ENCODE data around the gene KCND3. TPM values are rescaled to one million over a fixed set of nuclear protein-coding genes. Genes with fewer than 3 reads are reported as not detected.

KCND3 gene
- total and polyA plus RNA-seq, 2 donors (not counting 3 experiments of a cell fraction or from before 2014, with no cell fraction given) = 0.03 TPM; not detected in 1

DNA sequence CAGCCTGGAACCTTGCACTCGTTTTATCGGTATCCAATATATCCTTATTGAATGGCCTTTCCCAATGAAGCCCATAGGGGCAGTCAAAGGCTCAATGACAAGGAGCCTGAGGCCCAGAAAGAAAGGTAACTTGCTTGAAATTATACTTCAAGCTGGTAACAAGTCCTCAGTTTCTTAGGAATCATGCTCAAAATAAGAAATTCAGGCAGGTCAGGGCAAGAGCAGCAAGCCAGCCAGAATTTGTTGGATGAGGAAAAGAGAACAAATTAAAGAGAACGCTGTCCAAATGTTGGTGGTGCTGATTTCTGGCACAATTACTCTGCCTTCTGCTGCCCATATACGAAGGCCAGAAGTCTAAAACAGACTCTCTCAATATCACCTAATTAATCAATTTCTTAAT, 156.1 kb downstream of the KCND3 start:
- TF ChIP-seq GATA2 (IDR thresholded peaks at IDR 0.05; ENCODE audit: insufficient read depth, insufficient read length, low read depth, low read length) (no peak), MYC (IDR thresholded peaks at IDR 0.05; ENCODE audit: low read depth, low read length) (no peak), JUN (IDR thresholded peaks at IDR 0.05; ENCODE audit: borderline replicate concordance, insufficient read depth, insufficient read length, low read depth) (no peak), POLR2AphosphoS5 (IDR thresholded peaks at IDR 0.05; ENCODE audit: insufficient read depth, low read depth, low read length) (no peak), POLR2A (IDR thresholded peaks at IDR 0.05; ENCODE audit: low read depth, low read length) (no peak)
- TF ChIP-seq, protein P1, sequence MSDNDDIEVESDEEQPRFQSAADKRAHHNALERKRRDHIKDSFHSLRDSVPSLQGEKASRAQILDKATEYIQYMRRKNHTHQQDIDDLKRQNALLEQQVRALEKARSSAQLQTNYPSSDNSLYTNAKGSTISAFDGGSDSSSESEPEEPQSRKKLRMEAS (IDR thresholded peaks at IDR 0.05; ENCODE audit: insufficient read depth, insufficient read length) = no peak
- no peaks in the 10 kb centered on the region for H3K9me1 ChIP-seq (replicated peaks; ENCODE audit: control insufficient read depth, extremely low read depth, insufficient read depth, low read length)
- CTCF ChIA-PET = interaction anchor here (1.5 kb wide), 1 partner anchor 41 kb away, joined by 3 read pairs; no protein-coding TSS in a partner anchor
- intact Hi-C loops (cut with micrococcal nuclease) (no loop called here), dilution Hi-C loops (cut with MboI; ENCODE audit: extremely low pct_ligation_motif_present, low sequenced_read_pairs) (no loop called here)
- no peaks in the 10 kb centered on the region for H3K9me3 ChIP-seq (replicated peaks; ENCODE audit: control insufficient read depth, insufficient read depth, low read length)
- H2AFZ ChIP-seq (ENCODE audit: low read depth, low read length) = no peak overlapping the region
- no peak overlapping the region for H3K4me3 ChIP-seq (replicated peaks in 1 of 3; ENCODE audit: insufficient read depth in 1 of 3, low read depth in 1 of 3, low read length in 3 of 3)
- H3K9ac ChIP-seq (replicated peaks; ENCODE audit: extremely low read depth, insufficient read depth, low read length) = no peak overlapping the region
- H3K4me2 ChIP-seq (ENCODE audit: insufficient read depth, low read length) = no peak overlapping the region
- no peaks in the 10 kb centered on the region for H4K20me1 ChIP-seq (replicated peaks; ENCODE audit: control insufficient read depth, extremely low read depth, insufficient read depth, low read length)
- BruUV-seq (replicated peaks) = no TSS peak
- POLR2A ChIA-PET = no interaction called here
- no peaks in the 10 kb centered on the region for H3K27me3 ChIP-seq (ENCODE audit: control insufficient read depth in 2 of 2, insufficient read depth in 2 of 2, low read length in 2 of 2)
- H3K27ac ChIP-seq (ENCODE audit: insufficient read depth, low read depth, low read length) = no peak overlapping the region
- H3K36me3 ChIP-seq (ENCODE audit: control insufficient read depth in 2 of 2, extremely low read depth in 1 of 2, insufficient read depth in 2 of 2, low read length in 2 of 2) = no peaks in the 10 kb centered on the region
- no peak for FAIRE-seq
- no peaks in the 10 kb centered on the region for H3K79me2 ChIP-seq (ENCODE audit: control insufficient read depth, insufficient read depth, low read length)
- DNase-seq (ENCODE audit: low read depth, low spot score) = no peak
- no peaks in the 10 kb centered on the region for H3K4me1 ChIP-seq (ENCODE audit: control insufficient read depth, extremely low read depth, insufficient read depth, low read length)

DNA sequence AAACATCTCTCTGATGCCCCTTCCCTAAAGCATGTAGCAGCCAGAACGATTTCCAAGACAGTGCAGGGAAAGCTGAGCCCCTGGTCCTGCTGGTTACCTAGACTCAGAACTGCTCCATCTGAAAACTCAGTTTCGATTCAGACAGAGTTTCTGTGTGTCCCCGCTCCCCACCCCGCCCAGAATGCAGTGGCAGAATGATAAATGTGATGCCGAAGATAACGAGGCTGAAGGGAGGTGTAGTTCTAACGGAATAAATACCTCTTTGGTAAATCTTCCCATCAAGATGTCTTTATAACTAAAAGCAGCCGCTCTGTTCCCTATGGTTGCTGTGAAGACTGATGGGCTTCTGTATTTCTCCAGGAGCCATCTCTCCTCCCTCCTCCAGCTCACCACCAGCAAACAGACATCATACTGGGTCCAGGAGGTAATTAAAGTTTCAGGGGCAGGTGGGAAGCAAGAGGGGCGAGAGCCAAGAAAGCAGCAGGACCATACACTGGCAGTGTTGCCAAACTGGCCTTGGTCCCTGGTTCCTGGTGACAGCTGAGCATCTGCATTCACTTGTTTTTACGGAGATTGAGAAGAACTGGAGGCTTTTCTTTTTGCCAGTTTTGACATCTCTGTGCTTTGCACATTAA, 156.8 kb downstream of the KCND3 start:
- BruUV-seq (replicated peaks) = no TSS peak
- H3K9ac ChIP-seq (replicated peaks; ENCODE audit: extremely low read depth, insufficient read depth, low read length) = no peak overlapping the region
- no peak overlapping the region for H3K4me3 ChIP-seq (replicated peaks in 1 of 3; ENCODE audit: insufficient read depth in 1 of 3, low read depth in 1 of 3, low read length in 3 of 3)
- no peaks in the 10 kb centered on the region for H3K9me1 ChIP-seq (replicated peaks; ENCODE audit: control insufficient read depth, extremely low read depth, insufficient read depth, low read length)
- no peaks in the 10 kb centered on the region for H3K79me2 ChIP-seq (ENCODE audit: control insufficient read depth, insufficient read depth, low read length)
- no peaks in the 10 kb centered on the region for H3K4me1 ChIP-seq (ENCODE audit: control insufficient read depth, extremely low read depth, insufficient read depth, low read length)
- H3K36me3 ChIP-seq (ENCODE audit: control insufficient read depth in 2 of 2, extremely low read depth in 1 of 2, insufficient read depth in 2 of 2, low read length in 2 of 2) = no peaks in the 10 kb centered on the region
- dilution Hi-C loops (cut with MboI; ENCODE audit: extremely low pct_ligation_motif_present, low sequenced_read_pairs) = no loop called here
- no peak for FAIRE-seq
- intact Hi-C loops (cut with micrococcal nuclease) = loop anchor here (1.0 kb wide), 1 partner anchor 12 kb away; no protein-coding TSS in a partner anchor
- no peaks in the 10 kb centered on the region for H4K20me1 ChIP-seq (replicated peaks; ENCODE audit: control insufficient read depth, extremely low read depth, insufficient read depth, low read length)
- no peak overlapping the region for H3K27ac ChIP-seq (ENCODE audit: insufficient read depth, low read depth, low read length)
- H2AFZ ChIP-seq (ENCODE audit: low read depth, low read length) = no peak overlapping the region
- TF ChIP-seq POLR2A (IDR thresholded peaks at IDR 0.05; ENCODE audit: low read depth, low read length) = no peak
- no peak for TF ChIP-seq MYC (IDR thresholded peaks at IDR 0.05; ENCODE audit: low read depth, low read length)
- TF ChIP-seq POLR2AphosphoS5 (IDR thresholded peaks at IDR 0.05; ENCODE audit: insufficient read depth, low read depth, low read length) = no peak
- TF ChIP-seq, protein P1 (IDR thresholded peaks at IDR 0.05; ENCODE audit: insufficient read depth, insufficient read length) = no peak
- TF ChIP-seq GATA2 (IDR thresholded peaks at IDR 0.05; ENCODE audit: insufficient read depth, insufficient read length, low read depth, low read length) = no peak
- TF ChIP-seq JUN (IDR thresholded peaks at IDR 0.05; ENCODE audit: borderline replicate concordance, insufficient read depth, insufficient read length, low read depth) = no peak
- TF ChIP-seq EZH2 (IDR thresholded peaks at IDR 0.05; ENCODE audit: borderline replicate concordance, low read depth, low read length, severe bottlenecking) = no peak
- TF ChIP-seq, protein P2, sequence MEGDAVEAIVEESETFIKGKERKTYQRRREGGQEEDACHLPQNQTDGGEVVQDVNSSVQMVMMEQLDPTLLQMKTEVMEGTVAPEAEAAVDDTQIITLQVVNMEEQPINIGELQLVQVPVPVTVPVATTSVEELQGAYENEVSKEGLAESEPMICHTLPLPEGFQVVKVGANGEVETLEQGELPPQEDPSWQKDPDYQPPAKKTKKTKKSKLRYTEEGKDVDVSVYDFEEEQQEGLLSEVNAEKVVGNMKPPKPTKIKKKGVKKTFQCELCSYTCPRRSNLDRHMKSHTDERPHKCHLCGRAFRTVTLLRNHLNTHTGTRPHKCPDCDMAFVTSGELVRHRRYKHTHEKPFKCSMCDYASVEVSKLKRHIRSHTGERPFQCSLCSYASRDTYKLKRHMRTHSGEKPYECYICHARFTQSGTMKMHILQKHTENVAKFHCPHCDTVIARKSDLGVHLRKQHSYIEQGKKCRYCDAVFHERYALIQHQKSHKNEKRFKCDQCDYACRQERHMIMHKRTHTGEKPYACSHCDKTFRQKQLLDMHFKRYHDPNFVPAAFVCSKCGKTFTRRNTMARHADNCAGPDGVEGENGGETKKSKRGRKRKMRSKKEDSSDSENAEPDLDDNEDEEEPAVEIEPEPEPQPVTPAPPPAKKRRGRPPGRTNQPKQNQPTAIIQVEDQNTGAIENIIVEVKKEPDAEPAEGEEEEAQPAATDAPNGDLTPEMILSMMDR (IDR thresholded peaks at IDR 0.05; ENCODE audit: extremely low read depth in 1 of 2, insufficient read depth in 1 of 2, low read depth in 1 of 2, low read length in 2 of 2) = no peak
- no peak for TF ChIP-seq FOS (IDR thresholded peaks at IDR 0.05; ENCODE audit: borderline replicate concordance, insufficient read depth, low read length)
- no peaks in the 10 kb centered on the region for H3K9me3 ChIP-seq (replicated peaks; ENCODE audit: control insufficient read depth, insufficient read depth, low read length)
- no peak overlapping the region for H3K4me2 ChIP-seq (ENCODE audit: insufficient read depth, low read length)
- DNase-seq (ENCODE audit: low read depth, low spot score) = no peak
- CTCF ChIA-PET = no interaction called here
- POLR2A ChIA-PET = no interaction called here
- H3K27me3 ChIP-seq (ENCODE audit: control insufficient read depth in 2 of 2, insufficient read depth in 2 of 2, low read length in 2 of 2) = no peaks in the 10 kb centered on the region

Measured in endothelial cell of umbilical vein (primary cell).